K562 (cell line): Measurements from ENCODE around the gene SRPRA. TPM values are rescaled to one million over a fixed set of nuclear protein-coding genes. Genes with fewer than 3 reads are reported as not detected.

Source experiments
- ADNP ChIP-seq: fragments of 200-800 bp; sonication (Bioruptor generic); IDR thresholded peaks from 2 replicates; pipeline ENCODE4 v1.6.1; 2016; ENCODE audit warnings: missing genetic modification characterization, missing compliant biosample characterization
- ARNT ChIP-seq, 2 experiments: fragments of 450-650 bp; IDR thresholded peaks; 2 replicates each; pipeline ENCODE4 v1.6.1; 2016; ENCODE audit warnings: mild to moderate bottlenecking in 1 of 2
- BCL6 ChIP-seq: fragments of 250-450 bp; sonication (Bioruptor Pico); IDR thresholded peaks from 2 replicates; pipeline ENCODE4 v1.4.0; 2020
- BDP1 ChIP-seq: IDR thresholded peaks from 3 replicates; pipeline ENCODE4 v1.6.1; 2011; ENCODE audit not compliant: insufficient read length, insufficient read depth
- BRD4 ChIP-seq: fragments of 200-600 bp; sonication (generic); IDR thresholded peaks from 2 replicates; pipeline ENCODE4 v1.6.1; 2017; ENCODE audit warnings: inconsistent platforms
- CREB1 ChIP-seq, 2 experiments: sonication (generic) in 1 of 2; formaldehyde crosslinking in 1 of 2; IDR thresholded peaks; 2 replicates each; pipeline versions ENCODE4 v1.6.1 to v1.8.0; 2012 to 2022; ENCODE audit warnings: inconsistent platforms in 1 of 2, mild to moderate bottlenecking in 1 of 2, missing genetic modification reagents in 1 of 2, moderate library complexity in 1 of 2
- DACH1 ChIP-seq: fragments of 450-650 bp; IDR thresholded peaks from 2 replicates; pipeline ENCODE4 v1.6.1; 2018; ENCODE audit not compliant: partially characterized antibody
- DDX20 ChIP-seq: fragments of 450-650 bp; IDR thresholded peaks from 2 replicates; pipeline ENCODE4 v1.6.1; 2016; ENCODE audit warnings: missing genetic modification characterization, low read depth, mild to moderate bottlenecking, missing compliant biosample characterization, moderate library complexity
- DNMT1 ChIP-seq: fragments of 450-650 bp; IDR thresholded peaks from 2 replicates; pipeline ENCODE4 v1.6.1; 2016; ENCODE audit warnings: antibody characterized with exemption, mild to moderate bottlenecking
- JUND ChIP-seq, 2 experiments: IDR thresholded peaks; 2 replicates in 1 of 2; 3 replicates in 1 of 2; pipeline ENCODE4 v1.6.1; 2011; ENCODE audit warnings: borderline replicate concordance in 2 of 2, low read depth in 2 of 2, low read length in 2 of 2, improper control_type of control experiment in 1 of 2, missing biosample characterization in 1 of 2, missing genetic modification characterization in 1 of 2, missing genetic modification reagents in 1 of 2
- MCM5 ChIP-seq: fragments of 450-650 bp; IDR thresholded peaks from 2 replicates; pipeline ENCODE4 v1.6.1; 2016; ENCODE audit warnings: low read depth
- MCM7 ChIP-seq, 2 experiments: fragments of 450-650 bp; IDR thresholded peaks; 2 replicates each; pipeline ENCODE4 v1.6.1; 2016 to 2018
- MED1 ChIP-seq: sonication (generic); formaldehyde crosslinking; IDR thresholded peaks from 2 replicates; pipeline ENCODE4 v1.8.1; 2023; ENCODE audit warnings: missing genetic modification reagents, borderline replicate concordance
- NFATC3 ChIP-seq: fragments of 450-650 bp; IDR thresholded peaks from 2 replicates; pipeline ENCODE4 v1.6.1; 2017; ENCODE audit warnings: mild to moderate bottlenecking
- RBM14 ChIP-seq: fragments of 200-400 bp; formaldehyde crosslinking; IDR thresholded peaks from 2 replicates; pipeline ENCODE4 v1.6.1; 2018; ENCODE audit warnings: low read depth, mild to moderate bottlenecking, low read length, moderate library complexity, borderline replicate concordance; ENCODE audit not compliant: insufficient read depth
- SNIP1 ChIP-seq: fragments of 450-650 bp; IDR thresholded peaks from 2 replicates; pipeline ENCODE4 v1.7.1; 2017; ENCODE audit warnings: low read depth, mild to moderate bottlenecking
- SP1 ChIP-seq: sonication (generic); formaldehyde crosslinking; IDR thresholded peaks from 2 replicates; pipeline ENCODE4 v1.8.1; 2022; ENCODE audit warnings: mild to moderate bottlenecking, missing genetic modification reagents
- SPI1 ChIP-seq: IDR thresholded peaks from 2 replicates; pipeline ENCODE4 v1.6.1; 2011; ENCODE audit warnings: low read depth, low read length, control low read depth, borderline replicate concordance
- U2AF2 ChIP-seq: fragments of 200-400 bp; formaldehyde crosslinking; optimal IDR thresholded peaks from 2 replicates; pipeline ENCODE3; 2017; ENCODE audit warnings: low read depth, mild to moderate bottlenecking, low read length
- ZNF384 ChIP-seq: IDR thresholded peaks from 2 replicates; pipeline ENCODE4 v1.6.1; 2012; ENCODE audit warnings: low read depth, low read length, improper control_type of control experiment
- polyA plus RNA-seq, 8 experiments: library from polyadenylated mRNA; depleted of rRNA in 4 of 8; stranded (reverse) in 5 of 8; unstranded in 3 of 8; fragments of >200 nt; fragmentation: Nextera tagmentation in 2 of 8; fragmentation: Illumina TruSeq in 1 of 8; extraction: Ambion mirVana in 2 of 8; extraction: Trizol in 1 of 8; gene quantifications; 2 replicates each; pipeline versions ENCODE4 v1.2.1 to v1.2.3, GENCODE V29; 2011 to 2014; ENCODE audit warnings: inconsistent platforms in 1 of 8, missing spikeins in 1 of 8
- total RNA-seq, 7 experiments: library from RNA; depleted of rRNA in 6 of 7; stranded (reverse); fragments of >200 nt in 6 of 7; fragmentation: Illumina TruSeq in 2 of 7; extraction: Trizol in 2 of 7; gene quantifications; 2 replicates each; pipeline versions ENCODE4 v1.2.1 to v1.2.3, GENCODE V29; 2011 to 2021; ENCODE audit warnings: low replicate concordance in 1 of 7
- TF ChIP-seq, protein P1 (sequence below): fragments of 150-350 bp; IDR thresholded peaks from 2 replicates; pipeline ENCODE4 v1.6.1; 2014; ENCODE audit warnings: low read depth, mild to moderate bottlenecking, low read length, borderline replicate concordance
- TF ChIP-seq, protein P2 (sequence below): sonication (generic); formaldehyde crosslinking; IDR thresholded peaks from 2 replicates; pipeline ENCODE4 v1.8.0; 2022; ENCODE audit warnings: missing genetic modification reagents, mild to moderate bottlenecking, borderline replicate concordance
- TF ChIP-seq, protein P3 (sequence below): fragments of 250-450 bp; sonication (Bioruptor Pico); IDR thresholded peaks from 2 replicates; pipeline ENCODE4 v1.8.0; 2021; ENCODE audit warnings: moderate library complexity, mild to moderate bottlenecking, inconsistent platforms

SRPRA gene
- total and polyA plus RNA-seq, 9 of the 15 experiments (the other 6 are each of a cell fraction or from before 2014, with no cell fraction given) = 33.5 to 124 (median 80.0) TPM

DNA sequence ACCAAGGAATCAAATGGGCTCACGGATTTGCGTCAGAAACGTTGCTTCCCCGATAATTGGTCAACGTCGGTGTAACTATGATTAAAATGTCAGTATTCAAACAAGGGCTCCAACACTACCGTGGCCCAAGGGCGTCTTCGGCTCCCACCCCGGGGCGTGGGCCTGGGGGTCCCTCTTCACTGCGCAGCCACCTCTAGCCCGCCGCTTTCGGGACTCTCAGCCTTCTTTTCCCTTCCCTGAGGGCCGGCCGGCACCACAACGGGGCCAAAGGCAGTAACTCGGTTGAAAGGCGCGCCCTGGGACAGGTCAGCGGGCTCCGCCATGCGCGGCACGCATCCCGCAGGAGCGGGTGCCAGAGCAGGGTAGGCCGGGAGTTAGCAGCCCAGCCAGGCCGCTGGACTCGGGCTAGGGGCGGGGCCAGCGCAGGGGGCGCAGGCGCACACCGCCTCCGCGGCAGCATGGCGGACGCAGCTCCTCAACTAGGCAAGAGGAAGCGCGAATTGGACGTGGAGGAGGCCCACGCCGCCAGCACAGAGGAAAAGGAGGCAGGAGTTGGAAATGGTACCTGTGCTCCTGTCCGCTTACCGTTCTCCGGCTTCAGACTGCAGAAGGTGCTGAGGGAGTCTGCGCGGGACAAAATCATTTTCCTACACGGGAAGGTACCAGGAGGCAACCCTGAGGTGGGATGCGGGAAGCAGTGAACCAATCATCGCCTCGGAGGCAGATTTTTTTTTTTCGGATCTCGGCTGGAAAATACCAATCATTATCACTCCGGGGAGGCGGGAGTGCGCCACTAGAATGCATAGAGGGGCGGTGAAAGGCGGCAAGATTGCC is 35.1 kb upstream of the SRPRA start, which contains the start of gene DCPS (continued):
- TF ChIP-seq, protein P1, sequence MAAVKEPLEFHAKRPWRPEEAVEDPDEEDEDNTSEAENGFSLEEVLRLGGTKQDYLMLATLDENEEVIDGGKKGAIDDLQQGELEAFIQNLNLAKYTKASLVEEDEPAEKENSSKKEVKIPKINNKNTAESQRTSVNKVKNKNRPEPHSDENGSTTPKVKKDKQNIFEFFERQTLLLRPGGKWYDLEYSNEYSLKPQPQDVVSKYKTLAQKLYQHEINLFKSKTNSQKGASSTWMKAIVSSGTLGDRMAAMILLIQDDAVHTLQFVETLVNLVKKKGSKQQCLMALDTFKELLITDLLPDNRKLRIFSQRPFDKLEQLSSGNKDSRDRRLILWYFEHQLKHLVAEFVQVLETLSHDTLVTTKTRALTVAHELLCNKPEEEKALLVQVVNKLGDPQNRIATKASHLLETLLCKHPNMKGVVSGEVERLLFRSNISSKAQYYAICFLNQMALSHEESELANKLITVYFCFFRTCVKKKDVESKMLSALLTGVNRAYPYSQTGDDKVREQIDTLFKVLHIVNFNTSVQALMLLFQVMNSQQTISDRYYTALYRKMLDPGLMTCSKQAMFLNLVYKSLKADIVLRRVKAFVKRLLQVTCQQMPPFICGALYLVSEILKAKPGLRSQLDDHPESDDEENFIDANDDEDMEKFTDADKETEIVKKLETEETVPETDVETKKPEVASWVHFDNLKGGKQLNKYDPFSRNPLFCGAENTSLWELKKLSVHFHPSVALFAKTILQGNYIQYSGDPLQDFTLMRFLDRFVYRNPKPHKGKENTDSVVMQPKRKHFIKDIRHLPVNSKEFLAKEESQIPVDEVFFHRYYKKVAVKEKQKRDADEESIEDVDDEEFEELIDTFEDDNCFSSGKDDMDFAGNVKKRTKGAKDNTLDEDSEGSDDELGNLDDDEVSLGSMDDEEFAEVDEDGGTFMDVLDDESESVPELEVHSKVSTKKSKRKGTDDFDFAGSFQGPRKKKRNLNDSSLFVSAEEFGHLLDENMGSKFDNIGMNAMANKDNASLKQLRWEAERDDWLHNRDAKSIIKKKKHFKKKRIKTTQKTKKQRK = no peak
- TF ChIP-seq, protein P2, sequence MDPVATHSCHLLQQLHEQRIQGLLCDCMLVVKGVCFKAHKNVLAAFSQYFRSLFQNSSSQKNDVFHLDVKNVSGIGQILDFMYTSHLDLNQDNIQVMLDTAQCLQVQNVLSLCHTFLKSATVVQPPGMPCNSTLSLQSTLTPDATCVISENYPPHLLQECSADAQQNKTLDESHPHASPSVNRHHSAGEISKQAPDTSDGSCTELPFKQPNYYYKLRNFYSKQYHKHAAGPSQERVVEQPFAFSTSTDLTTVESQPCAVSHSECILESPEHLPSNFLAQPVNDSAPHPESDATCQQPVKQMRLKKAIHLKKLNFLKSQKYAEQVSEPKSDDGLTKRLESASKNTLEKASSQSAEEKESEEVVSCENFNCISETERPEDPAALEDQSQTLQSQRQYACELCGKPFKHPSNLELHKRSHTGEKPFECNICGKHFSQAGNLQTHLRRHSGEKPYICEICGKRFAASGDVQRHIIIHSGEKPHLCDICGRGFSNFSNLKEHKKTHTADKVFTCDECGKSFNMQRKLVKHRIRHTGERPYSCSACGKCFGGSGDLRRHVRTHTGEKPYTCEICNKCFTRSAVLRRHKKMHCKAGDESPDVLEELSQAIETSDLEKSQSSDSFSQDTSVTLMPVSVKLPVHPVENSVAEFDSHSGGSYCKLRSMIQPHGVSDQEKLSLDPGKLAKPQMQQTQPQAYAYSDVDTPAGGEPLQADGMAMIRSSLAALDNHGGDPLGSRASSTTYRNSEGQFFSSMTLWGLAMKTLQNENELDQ (CRISPR knock-in tag) = no peak
- TF ChIP-seq CREB1 (IDR thresholded peaks at IDR 0.05) (no peak; the same call in 1 of the 2 replicates), CREB1 (CRISPR knock-in tag; IDR thresholded peaks at IDR 0.05) (peak; percentile 43; the same call in 1 of the 2 replicates), BDP1 (no peak), MCM7 (IDR thresholded peaks at IDR 0.05) (no peak), BRD4 (peak; percentile 86; the same call in 1 of the 2 replicates), SPI1 (peak; percentile 68; the same call in 1 of the 2 replicates), DDX20 (tag) (no peak), SP1 (CRISPR knock-in tag) (peak; percentile 65; the same call in 1 of the 2 replicates), ZNF384 (peak; percentile 92), U2AF2 (no peak), DNMT1 (no peak), SNIP1 (no peak), ARNT (IDR thresholded peaks at IDR 0.05) (no peak), MCM5 (no peak), ADNP (tag) (no peak), NFATC3 (no peak), RBM14 (no peak), MED1 (CRISPR knock-in tag) (no peak), JUND (IDR thresholded peaks at IDR 0.05; ENCODE audit: borderline replicate concordance, low read depth, low read length) (peak; percentile 41), JUND (tag; IDR thresholded peaks at IDR 0.05; ENCODE audit: borderline replicate concordance, low read depth, low read length) (peak; percentile 22; the same call in 1 of the 3 replicates), BCL6 (no peak), DACH1 (no peak)
- TF ChIP-seq, protein P3, sequence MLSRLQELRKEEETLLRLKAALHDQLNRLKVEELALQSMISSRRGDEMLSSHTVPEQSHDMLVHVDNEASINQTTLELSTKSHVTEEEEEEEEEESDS (CRISPR knock-in tag) = no peak
